K562 (cell line): ENCODE results near the gene HMX1. TPM values are rescaled to one million over a fixed set of nuclear protein-coding genes. Genes with fewer than 3 reads are reported as not detected.

Experiments used
- ATAC-seq: fragments of 200-7000 bp; cut with Tn5 transposase; 3 replicates; pipeline ENCODE4 v1.9.1; 2020; ENCODE audit warnings: moderate library complexity
- BruUV-seq: library from RNA; stranded (reverse); fragments of 400-500 nt; replicated peaks from 2 replicates; lab custom pipeline; 2021; lab: Mats Ljungman, UMichigan
- CTCF ChIA-PET: fragments of 300-600 bp; formaldehyde crosslinking; extraction: SDS; loops from one replicate; lab custom pipeline; 2021; ENCODE audit warnings: low intra/inter-chr PET ratio; lab: Yijun Ruan, JAX
- POLR2A ChIA-PET: fragments of 300-600, 350-650 bp; sonication (Branson Sonifier 250); formaldehyde crosslinking; extraction: SDS; loops from one replicate; lab custom pipeline; 2021; ENCODE audit warnings: antibody characterized with exemption, inconsistent platforms; lab: Yijun Ruan, JAX
- DNase-seq, 4 experiments: peaks; one replicate each; pipeline versions ENCODE4 v3.0.0 to v3.0.0-alpha.2; 2011 to 2018; ENCODE audit warnings: low spot score in 3 of 4, mixed read lengths in 3 of 4; ENCODE audit errors: extremely low read depth in 1 of 4
- FAIRE-seq: peaks from 2 replicates; lab custom pipeline; 2011; peaks lifted over from hg19 to GRCh38; lab: Jason Lieb, UNC
- H2AFZ ChIP-seq: 2 replicates; pipeline ENCODE4 v1.6.0; 2011; ENCODE audit warnings: low read depth, low read length, control low read depth, inconsistent platforms
- H3K27ac ChIP-seq: fragments of 200-600 bp; 3 replicates; pipeline ENCODE4 v1.8.0; 2011; ENCODE audit warnings: low read depth, mild to moderate bottlenecking, control low read depth, inconsistent platforms, low read length, moderate library complexity, mixed read lengths; ENCODE audit errors: extremely low read depth
- H3K27me3 ChIP-seq, 2 experiments: fragments of 300-600 bp in 1 of 2; 2 replicates in 1 of 2; 3 replicates in 1 of 2; pipeline versions ENCODE4 v1.6.0 to v1.8.0; 2011; ENCODE audit warnings: inconsistent platforms in 2 of 2, low read length in 2 of 2, mild to moderate bottlenecking in 1 of 2, mixed read lengths in 1 of 2, moderate library complexity in 1 of 2; ENCODE audit not compliant: control insufficient read depth in 2 of 2, insufficient read depth in 2 of 2
- H3K36me3 ChIP-seq: fragments of 300-600 bp; 3 replicates; pipeline ENCODE4 v1.8.0; 2011; ENCODE audit warnings: mild to moderate bottlenecking, low read length, inconsistent platforms; ENCODE audit not compliant: control insufficient read depth, insufficient read depth
- H3K4me1 ChIP-seq, 2 experiments: fragments of 200-600 bp in 1 of 2; replicated peaks in 1 of 2; 2 replicates in 1 of 2; 3 replicates in 1 of 2; pipeline versions ENCODE4 v1.5.1 to v1.8.0; 2011; ENCODE audit warnings: inconsistent platforms in 2 of 2, low read length in 2 of 2, mild to moderate bottlenecking in 1 of 2, mixed read lengths in 1 of 2, moderate library complexity in 1 of 2; ENCODE audit not compliant: control insufficient read depth in 2 of 2, insufficient read depth in 2 of 2
- H3K4me2 ChIP-seq: 2 replicates; pipeline ENCODE4 v1.6.1; 2011; ENCODE audit warnings: low read length, control low read depth, inconsistent platforms, mixed read lengths; ENCODE audit not compliant: insufficient read depth
- H3K4me3 ChIP-seq: fragments of 200-600 bp; sonication (generic), shearing (Covaris generic); 2 replicates; pipeline ENCODE4 v1.5.1; 2016; ENCODE audit warnings: control low read depth, inconsistent platforms
- H3K79me2 ChIP-seq: fragments of 200-600 bp; 3 replicates; pipeline ENCODE4 v1.8.0; 2011; ENCODE audit warnings: low read length, inconsistent platforms; ENCODE audit not compliant: control insufficient read depth, insufficient read depth
- H3K9ac ChIP-seq, 2 experiments: 2 replicates each; pipeline versions ENCODE4 v1.6.0 to v1.6.1; 2011; ENCODE audit warnings: low read depth in 2 of 2, low read length in 2 of 2, control low read depth in 1 of 2, inconsistent platforms in 1 of 2, mild to moderate bottlenecking in 1 of 2, mixed read lengths in 1 of 2; ENCODE audit not compliant: insufficient read depth in 1 of 2
- H3K9me1 ChIP-seq: one replicate; pipeline ENCODE4 v1.6.0; 2011; ENCODE audit warnings: inconsistent platforms, mild to moderate bottlenecking, low read length, moderate library complexity; ENCODE audit not compliant: control insufficient read depth, insufficient read depth
- H3K9me3 ChIP-seq: replicated peaks from 2 replicates; pipeline ENCODE4 v1.5.1; 2011; ENCODE audit warnings: low read depth, low read length, inconsistent platforms; ENCODE audit not compliant: control insufficient read depth, insufficient read depth
- H4K20me1 ChIP-seq: replicated peaks from 2 replicates; pipeline ENCODE4 v1.6.1; 2011; ENCODE audit warnings: low read length, inconsistent platforms, mixed read lengths; ENCODE audit not compliant: control insufficient read depth, insufficient read depth
- BCOR ChIP-seq: fragments of 450-650 bp; IDR thresholded peaks from 2 replicates; pipeline ENCODE4 v1.6.1; 2016
- KAT8 ChIP-seq: fragments of 450-650 bp; IDR thresholded peaks from 2 replicates; pipeline ENCODE4 v1.6.1; 2016; ENCODE audit warnings: low read depth, mild to moderate bottlenecking
- RHOXF2B ChIP-seq: fragments of 250-450 bp; sonication (Bioruptor Pico); conservative IDR thresholded peaks from 2 replicates; pipeline ENCODE4 v1.5.1; 2021
- SREBF2 ChIP-seq: sonication (generic); formaldehyde crosslinking; IDR thresholded peaks from 2 replicates; pipeline ENCODE4 v1.4.0; 2020; ENCODE audit warnings: mild to moderate bottlenecking, missing genetic modification reagents
- SRSF1 ChIP-seq: fragments of 200-400 bp; formaldehyde crosslinking; IDR thresholded peaks from 2 replicates; pipeline ENCODE4 v1.6.1; 2017; ENCODE audit warnings: mild to moderate bottlenecking, low read depth, low read length, moderate library complexity
- ZBED1 ChIP-seq: IDR thresholded peaks from 2 replicates; pipeline ENCODE4 v1.6.1; 2014
- ZNF263 ChIP-seq: sonication (generic); formaldehyde crosslinking; IDR thresholded peaks from 2 replicates; pipeline ENCODE4 v1.8.0; 2022; ENCODE audit warnings: mild to moderate bottlenecking, missing genetic modification reagents, borderline replicate concordance
- WGBS: fragments of 100-300 bp; shearing (Covaris generic); methylation state at CpG from one replicate; pipeline ENCODE4 v1.1.6; 2016; ENCODE audit warnings: low coverage, mixed read lengths; ENCODE audit not compliant: insufficient coverage; ENCODE audit errors: missing lambda C conversion rate; 5-methylcytosine and 5-hydroxymethylcytosine counted together
- in situ Hi-C: fragments of 300-500 bp; cut with MboI; formaldehyde crosslinking; loops from 4 replicates; pipeline ENCODE4 v1.15.0; 2018; ENCODE audit warnings: inconsistent platforms, mixed read lengths
- intact Hi-C: fragments of 100-400 bp; cut with micrococcal nuclease; formaldehyde crosslinking; loops from 2 replicates; pipeline ENCODE4 v1.14.2; 2022
- polyA plus RNA-seq, 8 experiments: library from polyadenylated mRNA; depleted of rRNA in 4 of 8; stranded (reverse) in 5 of 8; unstranded in 3 of 8; fragments of >200 nt; fragmentation: Nextera tagmentation in 2 of 8; fragmentation: Illumina TruSeq in 1 of 8; extraction: Ambion mirVana in 2 of 8; extraction: Trizol in 1 of 8; gene quantifications; 2 replicates each; pipeline versions ENCODE4 v1.2.1 to v1.2.3, GENCODE V29; 2011 to 2014; ENCODE audit warnings: inconsistent platforms in 1 of 8, missing spikeins in 1 of 8
- total RNA-seq, 7 experiments: library from RNA; depleted of rRNA in 6 of 7; stranded (reverse); fragments of >200 nt in 6 of 7; fragmentation: Illumina TruSeq in 2 of 7; extraction: Trizol in 2 of 7; gene quantifications; 2 replicates each; pipeline versions ENCODE4 v1.2.1 to v1.2.3, GENCODE V29; 2011 to 2021; ENCODE audit warnings: low replicate concordance in 1 of 7

The HMX1 gene
- total and polyA plus RNA-seq, 9 of the 15 experiments (the other 6 are each of a cell fraction or from before 2014, with no cell fraction given), result not detected

DNA sequence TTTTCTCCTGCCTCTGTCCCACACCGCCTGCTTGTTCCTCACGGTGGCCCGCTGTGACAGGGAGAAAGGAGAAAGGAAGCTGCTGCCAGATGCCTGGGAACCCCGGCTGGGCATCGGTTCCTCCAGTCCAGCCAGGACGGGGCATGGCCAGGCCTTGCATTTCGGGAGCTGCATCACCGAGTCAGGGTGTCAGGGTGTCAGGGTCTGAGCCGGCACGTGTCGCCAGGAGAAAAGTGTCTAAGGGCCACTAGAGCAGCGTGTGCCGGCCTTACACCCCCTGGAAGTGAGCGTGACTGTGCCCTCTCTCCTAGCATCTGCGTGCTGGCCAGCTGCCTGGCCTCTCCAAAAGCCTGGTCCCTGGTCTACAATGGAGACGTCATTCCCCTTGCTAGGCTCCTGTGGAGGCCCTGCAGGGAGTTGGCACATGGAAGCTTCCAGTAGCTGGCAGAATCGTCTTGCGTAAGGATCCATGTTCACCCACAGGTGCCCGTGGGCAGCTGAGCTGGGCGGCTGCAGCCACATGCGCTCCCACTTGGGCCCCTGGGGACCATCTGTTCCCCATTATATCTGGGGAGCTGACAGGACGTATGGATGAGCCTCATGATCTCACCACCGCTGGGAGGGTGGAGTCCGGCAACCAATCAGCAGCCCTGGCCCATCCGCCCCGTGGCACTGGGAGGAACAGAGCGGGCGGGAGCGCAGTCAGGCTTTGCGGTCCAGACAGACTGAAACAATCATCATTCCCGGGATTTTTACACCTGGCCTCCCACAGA lies 39.9 kb upstream of the HMX1 start:
- FAIRE-seq, result no peak
- H3K27me3 ChIP-seq, result peaks cover 20 to 60% of the 10 kb centered on the region in 2 experiments; a peak in 4 of 5 replicates
- ChIA-PET CTCF (no interaction called here), POLR2A (no interaction called here)
- no peak for ATAC-seq
- intact Hi-C loops, result loop anchor here (10.0 kb wide), 1 partner anchor 307 kb away; no protein-coding TSS in a partner anchor
- no peaks in the 10 kb centered on the region for H3K9me3 ChIP-seq
- in situ Hi-C loops, result no loop called here
- no peaks in the 10 kb centered on the region; the same call in 1 of the 2 replicates for H4K20me1 ChIP-seq
- WGBS, result 3% methylated on average over 25 of the region's 31 CpGs
- no peak overlapping the region for H3K4me3 ChIP-seq
- H2AFZ ChIP-seq, result no peak overlapping the region
- H3K4me1 ChIP-seq, result no peaks in the 10 kb centered on the region; a peak in 1 of 5 replicates
- H3K9ac ChIP-seq, result no peak overlapping the region
- H3K27ac ChIP-seq, result no peak overlapping the region
- no peaks in the 10 kb centered on the region for H3K9me1 ChIP-seq
- TF ChIP-seq KAT8, result no peak
- TF ChIP-seq SRSF1, result no peak
- no peak for TF ChIP-seq BCOR
- no peak for TF ChIP-seq RHOXF2B (CRISPR knock-in tag)
- no peak for TF ChIP-seq ZNF263
- TF ChIP-seq ZBED1, result no peak
- no peak for TF ChIP-seq SREBF2 (CRISPR knock-in tag)
- H3K36me3 ChIP-seq, result no peaks in the 10 kb centered on the region
- no peaks in the 10 kb centered on the region for H3K79me2 ChIP-seq
- no TSS peak for BruUV-seq
- no peak overlapping the region for H3K4me2 ChIP-seq
- no peak for DNase-seq
